H1 (cell line): ENCODE results near the gene SECISBP2. TPM values are rescaled to one million over a fixed set of nuclear protein-coding genes. Genes with fewer than 3 reads are reported as not detected.
A peak's percentile ranks its signal among the peaks of the same experiment; 100 is the strongest.
"Not testable (repeated sequence)": the region's sequence is repeated elsewhere in the genome, so short reads cannot be mapped to it uniquely, and the experiment has no call there.

Source experiments
- CTCF ChIA-PET: fragments of 300-600 bp; sonication (Branson Sonifier 250); formaldehyde crosslinking; loops from one replicate; lab custom pipeline; 2021; ENCODE audit not compliant: partially characterized antibody; lab: Charles Lee
- POLR2A ChIA-PET: fragments of 300-600 bp; sonication (Branson Sonifier 250); formaldehyde crosslinking; loops from one replicate; lab custom pipeline; 2021; ENCODE audit warnings: inconsistent platforms; ENCODE audit not compliant: partially characterized antibody; lab: Charles Lee
- DNase-seq, 2 experiments: peaks; one replicate each; pipeline versions ENCODE4 v3.0.0 to v3.0.0-alpha.2; 2010 to 2022; ENCODE audit warnings: low spot score in 2 of 2, low read depth in 1 of 2, mixed read lengths in 1 of 2
- FAIRE-seq: peaks from 2 replicates; lab custom pipeline; 2011; peaks lifted over from hg19 to GRCh38; lab: Jason Lieb, UNC
- H2AFZ ChIP-seq: 2 replicates; pipeline ENCODE4 v1.8.1; 2012; ENCODE audit warnings: low read length, inconsistent platforms
- H2AK5ac ChIP-seq: 2 replicates; pipeline ENCODE4 v1.6.1; 2013; ENCODE audit warnings: low read depth, low read length
- H2BK120ac ChIP-seq: replicated peaks from 2 replicates; pipeline ENCODE3; 2013; ENCODE audit warnings: low read depth, low read length, inconsistent platforms
- H2BK12ac ChIP-seq: 2 replicates; pipeline ENCODE4 v1.6.1; 2013; ENCODE audit warnings: low read depth, low read length
- H2BK15ac ChIP-seq: 2 replicates; pipeline ENCODE4 v1.6.1; 2013; ENCODE audit warnings: low read length
- H2BK20ac ChIP-seq: 2 replicates; pipeline ENCODE4 v1.6.1; 2013; ENCODE audit warnings: low read length
- H2BK5ac ChIP-seq: 2 replicates; pipeline ENCODE4 v1.6.1; 2013; ENCODE audit warnings: low read depth, low read length
- H3K14ac ChIP-seq: 2 replicates; pipeline ENCODE4 v1.6.1; 2013; ENCODE audit warnings: inconsistent platforms; ENCODE audit not compliant: insufficient read length
- H3K18ac ChIP-seq: 2 replicates; pipeline ENCODE4 v1.6.1; 2013; ENCODE audit warnings: low read length; ENCODE audit errors: extremely low read depth
- H3K23ac ChIP-seq: 2 replicates; pipeline ENCODE4 v1.6.1; 2013; ENCODE audit warnings: inconsistent platforms; ENCODE audit not compliant: insufficient read length
- H3K23me2 ChIP-seq: 2 replicates; pipeline ENCODE4 v1.6.1; 2013; ENCODE audit warnings: low read depth, low read length
- H3K27ac ChIP-seq: 2 replicates; pipeline ENCODE4 v1.6.1; 2011; ENCODE audit warnings: low read depth, low read length, inconsistent platforms
- H3K27me3 ChIP-seq, 4 experiments: replicated peaks in 1 of 4; 1 replicate in 1 of 4; 2 replicates in 3 of 4; pipeline versions ENCODE4 v1.6.1 to v1.8.1; 2011 to 2013; ENCODE audit warnings: low read length in 3 of 4, mild to moderate bottlenecking in 3 of 4, inconsistent platforms in 2 of 4, mixed read lengths in 2 of 4, moderate library complexity in 1 of 4; ENCODE audit not compliant: control insufficient read depth in 3 of 4, insufficient read depth in 3 of 4; ENCODE audit errors: extremely low read depth in 1 of 4
- H3K36me3 ChIP-seq, 4 experiments: 2 replicates each; pipeline versions ENCODE4 v1.6.1 to v1.8.1; 2011 to 2013; ENCODE audit warnings: mild to moderate bottlenecking in 4 of 4, low read length in 3 of 4, moderate library complexity in 2 of 4, control low read depth in 1 of 4, inconsistent platforms in 1 of 4; ENCODE audit not compliant: insufficient read depth in 4 of 4, control insufficient read depth in 2 of 4
- H3K4ac ChIP-seq: replicated peaks from 2 replicates; pipeline ENCODE3; 2013; ENCODE audit warnings: low read length, low read depth, mixed read lengths, inconsistent platforms; ENCODE audit not compliant: insufficient read length
- H3K4me1 ChIP-seq, 4 experiments: replicated peaks in 1 of 4; 1 replicate in 1 of 4; 2 replicates in 3 of 4; pipeline versions ENCODE4 v1.6.1 to v1.8.1; 2011 to 2013; ENCODE audit warnings: low read length in 3 of 4, inconsistent platforms in 2 of 4, mixed read lengths in 1 of 4; ENCODE audit not compliant: insufficient read depth in 4 of 4, control insufficient read depth in 3 of 4
- H3K4me2 ChIP-seq, 2 experiments: 2 replicates each; pipeline versions ENCODE4 v1.6.1 to v1.8.1; 2011 to 2013; ENCODE audit warnings: low read depth in 2 of 2, low read length in 2 of 2, control low read depth in 1 of 2, inconsistent platforms in 1 of 2, mild to moderate bottlenecking in 1 of 2; ENCODE audit not compliant: insufficient read depth in 1 of 2
- H3K4me3 ChIP-seq, 4 experiments: fragments of 200-600, 300-600 bp in 1 of 4; sonication (generic), shearing (Covaris generic), sonication (Bioruptor Twin) in 1 of 4; 2 replicates each; pipeline versions ENCODE4 v1.5.1 to v1.8.1; 2011 to 2016; ENCODE audit warnings: low read length in 4 of 4, low read depth in 3 of 4, control low read depth in 2 of 4, inconsistent platforms in 2 of 4, mild to moderate bottlenecking in 2 of 4, mixed read lengths in 1 of 4, moderate library complexity in 1 of 4; ENCODE audit not compliant: insufficient read depth in 2 of 4; ENCODE audit errors: extremely low read depth in 1 of 4
- H3K56ac ChIP-seq: replicated peaks from 2 replicates; pipeline ENCODE3; 2013; ENCODE audit warnings: low read depth, mild to moderate bottlenecking, mixed read lengths, low read length, inconsistent platforms; ENCODE audit not compliant: insufficient read length
- H3K79me1 ChIP-seq: 2 replicates; pipeline ENCODE4 v1.6.1; 2013; ENCODE audit warnings: low read depth, low read length, control low read depth
- H3K79me2 ChIP-seq, 2 experiments: 2 replicates each; pipeline versions ENCODE4 v1.6.1 to v1.8.1; 2012 to 2013; ENCODE audit warnings: low read length in 2 of 2, mild to moderate bottlenecking in 2 of 2, inconsistent platforms in 1 of 2; ENCODE audit not compliant: insufficient read depth in 2 of 2, control insufficient read depth in 1 of 2
- H3K9ac ChIP-seq, 4 experiments: replicated peaks in 1 of 4; 1 replicate in 1 of 4; 2 replicates in 3 of 4; pipeline versions ENCODE4 v1.6.1 to v1.8.1; 2011 to 2013; ENCODE audit warnings: low read depth in 3 of 4, low read length in 3 of 4, control low read depth in 2 of 4, mild to moderate bottlenecking in 2 of 4, moderate library complexity in 2 of 4, inconsistent platforms in 1 of 4; ENCODE audit errors: extremely low read depth in 1 of 4
- H3K9me3 ChIP-seq, 2 experiments: 2 replicates each; pipeline versions ENCODE4 v1.6.1 to v1.8.1; 2012 to 2013; ENCODE audit warnings: mild to moderate bottlenecking in 2 of 2, moderate library complexity in 2 of 2, control low read depth in 1 of 2, inconsistent platforms in 1 of 2, low read depth in 1 of 2, low read length in 1 of 2, mixed read lengths in 1 of 2; ENCODE audit not compliant: insufficient read depth in 2 of 2
- H4K20me1 ChIP-seq, 2 experiments: replicated peaks in 1 of 2; 2 replicates each; pipeline versions ENCODE3 to v1.8.1; 2011 to 2013; ENCODE audit warnings: inconsistent platforms in 2 of 2, low read length in 2 of 2, mild to moderate bottlenecking in 1 of 2; ENCODE audit not compliant: insufficient read depth in 2 of 2, control insufficient read depth in 1 of 2
- H4K5ac ChIP-seq: 2 replicates; pipeline ENCODE4 v1.6.1; 2013; ENCODE audit warnings: low read length, low read depth, mixed read lengths, inconsistent platforms; ENCODE audit not compliant: insufficient read length
- H4K8ac ChIP-seq: 2 replicates; pipeline ENCODE4 v1.8.0; 2013; ENCODE audit warnings: mild to moderate bottlenecking, moderate library complexity, low read length, inconsistent platforms; ENCODE audit not compliant: insufficient read depth; ENCODE audit errors: extremely low read depth
- H4K91ac ChIP-seq: replicated peaks from 2 replicates; pipeline ENCODE3; 2013; ENCODE audit warnings: low read length, mixed read lengths, inconsistent platforms; ENCODE audit not compliant: insufficient read length
- TEAD4 ChIP-seq: IDR thresholded peaks from 2 replicates; pipeline ENCODE4 v1.6.1; 2012; ENCODE audit warnings: low read depth, low read length, inconsistent platforms, mixed read lengths
- WGBS, 2 experiments: shearing (Covaris generic) in 1 of 2; methylation state at CpG; one replicate each; pipeline versions ENCODE4 v1.1.6 to v1.1.7; 2013 to 2015; ENCODE audit warnings: low lambda C conversion rate in 2 of 2, mixed read lengths in 2 of 2, inconsistent platforms in 1 of 2, low coverage in 1 of 2, missing lambda C conversion rate in 1 of 2; ENCODE audit not compliant: insufficient replicate concordance in 2 of 2, insufficient coverage in 1 of 2, insufficient read length in 1 of 2; ENCODE audit errors: extremely low coverage in 1 of 2, missing lambda C conversion rate in 1 of 2; 5-methylcytosine and 5-hydroxymethylcytosine counted together
- polyA plus RNA-seq, 7 experiments: library from polyadenylated mRNA; depleted of rRNA in 3 of 7; stranded (reverse) in 5 of 7; unstranded in 2 of 7; fragments of >200 nt in 5 of 7; fragments of 200-250 nt in 2 of 7; gene quantifications; 1 replicate in 5 of 7; 2 replicates in 1 of 7; 4 replicates in 1 of 7; pipeline versions ENCODE4 v1.2.1 to v1.2.3, GENCODE V29; 2011 to 2013; ENCODE audit warnings: missing spikeins in 2 of 7, mixed read lengths in 2 of 7
- total RNA-seq: library from RNA; stranded (reverse); fragmentation: NEBNext Ultra II Directional; extraction: Animal tissue kit (Norgen Biotek cat#: 25700); gene quantifications from 2 replicates; pipeline ENCODE4 v1.2.1, GENCODE V29; 2021

The SECISBP2 gene
- total and polyA plus RNA-seq, 2 of the 8 experiments (the other 6 are each of a cell fraction or from before 2014, with no cell fraction given), result 39.0 to 61.7 TPM

GRCh38 chr9:89295400-89295799 is 22.9 kb upstream of the SECISBP2 start (continued):
- peak; percentile 69 for TF ChIP-seq TEAD4

DNA sequence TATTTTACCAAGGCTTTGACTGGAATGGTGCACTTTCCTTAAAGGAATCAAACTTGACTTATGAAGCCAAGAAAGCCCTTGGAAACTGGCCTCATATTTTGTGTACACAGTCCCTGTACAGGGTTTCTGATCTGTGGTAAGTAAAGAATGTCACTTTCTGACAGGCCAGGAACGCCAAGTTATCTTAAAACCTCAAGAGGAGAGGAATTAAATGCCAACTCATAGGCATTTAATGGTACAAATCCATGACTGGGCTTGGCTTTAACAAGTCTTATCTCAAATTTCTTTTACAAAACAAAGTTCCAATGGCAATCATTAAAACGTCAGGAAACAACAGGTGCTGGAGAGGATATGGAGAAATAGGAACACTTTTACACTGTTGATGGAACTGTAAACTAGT is 16.3 kb upstream of the SECISBP2 start:
- not testable (repeated sequence) for H3K4me3 ChIP-seq

More for the DNA sequence above, 16.3 kb upstream of the SECISBP2 start:
- H2BK15ac ChIP-seq, H2BK120ac ChIP-seq, H3K27ac ChIP-seq, H3K79me2 ChIP-seq, H4K8ac ChIP-seq, H3K9me3 ChIP-seq, H2BK20ac ChIP-seq, H4K91ac ChIP-seq, H4K5ac ChIP-seq, H4K20me1 ChIP-seq, H3K14ac ChIP-seq, H3K23ac ChIP-seq, FAIRE-seq, H3K36me3 ChIP-seq, H3K4ac ChIP-seq, H2AFZ ChIP-seq, H3K4me1 ChIP-seq, CTCF ChIA-PET, H3K4me2 ChIP-seq, H3K27me3 ChIP-seq, H2AK5ac ChIP-seq, H3K18ac ChIP-seq, DNase-seq, H2BK5ac ChIP-seq, H3K9ac ChIP-seq, H3K79me1 ChIP-seq, H3K23me2 ChIP-seq, H3K56ac ChIP-seq, H2BK12ac ChIP-seq: not testable (repeated sequence)
- POLR2A ChIA-PET, result interaction anchor here (1.0 to 2.9 kb wide), 2 partner anchors 8 to 22 kb away, joined by 3 to 13 read pairs; partner anchors contain the start of gene CKS2
- 80% methylated on average over 2 of the region's 2 CpGs; no CpG with 5 or more reads in 1 of the 2 experiments for WGBS, 2 experiments
